Glutamatergic neuron (in vitro differentiated cells): ENCODE measurements around the gene GRIK3. TPM values are rescaled to one million over a fixed set of nuclear protein-coding genes. Genes with fewer than 3 reads are reported as not detected.
A peak's percentile ranks its signal among the peaks of the same experiment; 100 is the strongest.

Source experiments
- DNase-seq: peaks from one replicate; pipeline ENCODE4 v3.0.0; 2022
- H3K27ac Mint-ChIP-seq: one replicate; pipeline ENCODE4 v1.8.0; 2020; ENCODE audit warnings: mild to moderate bottlenecking, mixed read lengths, inconsistent platforms; ENCODE audit not compliant: unreplicated experiment
- H3K27me3 Mint-ChIP-seq: one replicate; pipeline ENCODE4 v1.8.0; 2020; ENCODE audit warnings: mild to moderate bottlenecking, moderate library complexity, mixed read lengths, inconsistent platforms; ENCODE audit not compliant: unreplicated experiment
- H3K36me3 Mint-ChIP-seq: one replicate; pipeline ENCODE4 v1.8.0; 2020; ENCODE audit warnings: mild to moderate bottlenecking, mixed read lengths, inconsistent platforms; ENCODE audit not compliant: unreplicated experiment
- H3K4me1 Mint-ChIP-seq: one replicate; pipeline ENCODE4 v1.8.0; 2020; ENCODE audit warnings: mild to moderate bottlenecking, low read depth, mixed read lengths, inconsistent platforms; ENCODE audit not compliant: unreplicated experiment
- H3K4me3 Mint-ChIP-seq: one replicate; pipeline ENCODE4 v1.8.0; 2020; ENCODE audit warnings: mild to moderate bottlenecking, mixed read lengths, inconsistent platforms; ENCODE audit not compliant: unreplicated experiment
- H3K9me3 Mint-ChIP-seq: one replicate; pipeline ENCODE4 v1.8.0; 2020; ENCODE audit warnings: mild to moderate bottlenecking, moderate library complexity, mixed read lengths, inconsistent platforms; ENCODE audit not compliant: unreplicated experiment
- total RNA-seq: library from RNA; stranded (reverse); fragmentation: NEBNext Ultra II Directional; extraction: Animal tissue kit (Norgen Biotek cat#: 25700); gene quantifications from one replicate; pipeline ENCODE4 v1.2.1, GENCODE V29; 2021; ENCODE audit not compliant: unreplicated experiment
- TF ChIP-seq, protein P1 (sequence below): fragments of 200-600 bp; sonication (generic); IDR thresholded peaks from one replicate; pipeline ENCODE4 v1.5.0; 2021; ENCODE audit not compliant: partially characterized antibody, unreplicated experiment

Gene GRIK3
- total RNA-seq, 1 donor from 2014 or later: 60.1 TPM

DNA sequence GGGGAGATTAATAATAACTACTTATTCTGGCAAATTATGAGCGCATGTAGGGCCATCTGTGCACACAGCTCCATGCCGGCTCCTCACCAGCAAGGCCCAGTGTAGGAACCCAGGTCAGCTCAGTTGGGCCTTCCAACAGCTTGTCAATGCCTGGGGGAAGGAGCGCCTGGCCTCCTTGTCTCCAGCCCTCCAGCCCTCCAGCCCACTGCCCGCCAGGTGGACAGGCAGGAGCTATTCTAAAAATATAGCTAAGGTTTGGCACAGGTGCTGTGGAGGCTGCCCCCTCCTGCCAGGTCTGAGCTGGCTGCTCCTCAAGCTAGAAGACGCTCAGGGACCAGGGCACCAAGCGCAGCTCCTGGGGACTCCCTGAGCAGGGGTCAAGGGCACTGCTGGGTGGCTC, 85.7 kb downstream of the GRIK3 start:
- TF ChIP-seq, protein P1, sequence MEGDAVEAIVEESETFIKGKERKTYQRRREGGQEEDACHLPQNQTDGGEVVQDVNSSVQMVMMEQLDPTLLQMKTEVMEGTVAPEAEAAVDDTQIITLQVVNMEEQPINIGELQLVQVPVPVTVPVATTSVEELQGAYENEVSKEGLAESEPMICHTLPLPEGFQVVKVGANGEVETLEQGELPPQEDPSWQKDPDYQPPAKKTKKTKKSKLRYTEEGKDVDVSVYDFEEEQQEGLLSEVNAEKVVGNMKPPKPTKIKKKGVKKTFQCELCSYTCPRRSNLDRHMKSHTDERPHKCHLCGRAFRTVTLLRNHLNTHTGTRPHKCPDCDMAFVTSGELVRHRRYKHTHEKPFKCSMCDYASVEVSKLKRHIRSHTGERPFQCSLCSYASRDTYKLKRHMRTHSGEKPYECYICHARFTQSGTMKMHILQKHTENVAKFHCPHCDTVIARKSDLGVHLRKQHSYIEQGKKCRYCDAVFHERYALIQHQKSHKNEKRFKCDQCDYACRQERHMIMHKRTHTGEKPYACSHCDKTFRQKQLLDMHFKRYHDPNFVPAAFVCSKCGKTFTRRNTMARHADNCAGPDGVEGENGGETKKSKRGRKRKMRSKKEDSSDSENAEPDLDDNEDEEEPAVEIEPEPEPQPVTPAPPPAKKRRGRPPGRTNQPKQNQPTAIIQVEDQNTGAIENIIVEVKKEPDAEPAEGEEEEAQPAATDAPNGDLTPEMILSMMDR: no peak
- Mint-ChIP-seq H3K4me1 (peaks cover 8% of the 10 kb centered on the region), H3K9me3 (peaks cover 6% of the 10 kb centered on the region), H3K4me3 (no peak overlapping the region), H3K27me3 (peaks cover 14% of the 10 kb centered on the region), H3K27ac (no peak overlapping the region), H3K36me3 (peaks cover 5% of the 10 kb centered on the region)
- no peak for DNase-seq

DNA sequence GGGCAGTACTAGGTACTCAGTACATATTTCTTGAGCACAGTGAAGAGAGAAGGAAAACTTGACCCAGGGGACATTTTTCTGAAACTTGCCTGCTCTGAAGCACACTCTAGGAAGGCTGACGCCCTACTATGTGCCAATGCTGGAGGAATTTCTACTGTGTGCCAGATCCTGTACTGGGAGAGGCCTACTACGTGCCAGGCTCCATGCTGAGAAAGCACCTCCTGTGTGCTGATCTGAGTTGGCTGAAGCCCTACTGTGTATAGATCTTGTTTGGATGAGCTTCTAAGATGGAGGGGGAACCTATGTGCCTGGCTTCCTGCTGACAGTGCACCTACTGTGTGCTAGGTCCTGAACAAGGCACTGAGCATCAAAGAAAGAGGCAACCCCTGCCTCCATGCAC, 86.2 kb downstream of the GRIK3 start:
- peaks cover 5% of the 10 kb centered on the region for H3K36me3 Mint-ChIP-seq
- H3K4me1 Mint-ChIP-seq: peaks cover 8% of the 10 kb centered on the region
- no peak for DNase-seq
- H3K4me3 Mint-ChIP-seq: no peak overlapping the region
- H3K27me3 Mint-ChIP-seq: peaks cover 14% of the 10 kb centered on the region
- peaks cover 6% of the 10 kb centered on the region for H3K9me3 Mint-ChIP-seq
- H3K27ac Mint-ChIP-seq: no peak overlapping the region
- TF ChIP-seq, protein P1: no peak

DNA sequence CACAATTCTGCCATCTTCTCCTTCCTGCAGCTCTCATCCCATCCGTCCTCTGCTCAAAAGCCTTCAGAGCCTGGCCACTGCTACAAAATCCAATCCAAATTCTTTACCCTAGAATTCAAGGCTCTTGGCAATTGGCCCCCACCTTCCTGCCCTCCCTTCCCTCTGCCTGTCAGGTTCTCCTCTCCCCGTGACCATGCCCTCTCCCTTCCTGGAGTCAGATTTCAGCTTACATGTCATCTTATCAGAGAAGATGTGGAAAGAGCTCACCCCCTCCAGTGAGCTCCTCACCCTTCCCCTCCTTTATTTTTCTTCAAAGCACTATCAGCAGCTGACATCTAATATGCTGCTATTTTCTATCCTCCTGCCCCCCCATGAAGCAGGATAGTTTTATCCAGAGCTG, 86.9 kb downstream of the GRIK3 start:
- Mint-ChIP-seq H3K4me3 (no peak overlapping the region), H3K4me1 (peaks cover 8% of the 10 kb centered on the region), H3K36me3 (peaks cover under 1% of the 10 kb centered on the region), H3K9me3 (peaks cover 4% of the 10 kb centered on the region), H3K27ac (no peak overlapping the region), H3K27me3 (peaks cover 10% of the 10 kb centered on the region)
- DNase-seq: no peak
- TF ChIP-seq, protein P1: no peak

DNA sequence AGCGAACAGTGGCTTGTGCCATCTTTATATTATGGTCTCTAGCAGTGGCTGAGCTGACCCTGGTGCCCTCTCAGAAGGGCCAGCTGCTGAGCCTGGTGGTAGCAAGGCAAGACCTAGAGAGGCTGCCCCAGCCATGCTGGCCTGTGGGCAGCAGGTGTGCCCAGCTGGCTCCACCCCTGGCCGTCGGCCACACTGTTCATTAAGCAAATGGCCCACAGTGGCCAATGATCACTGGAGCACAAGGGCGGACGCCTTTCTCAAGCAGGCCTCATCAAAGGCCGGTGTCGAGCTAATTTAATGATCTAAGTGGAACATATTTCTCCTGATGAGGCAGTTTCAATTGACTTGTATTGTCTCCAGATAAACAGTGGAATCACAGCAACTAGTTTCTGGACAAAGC, 89.4 kb downstream of the GRIK3 start:
- Mint-ChIP-seq H3K27me3 (peaks cover 10% of the 10 kb centered on the region), H3K9me3 (peaks cover 4% of the 10 kb centered on the region), H3K4me3 (no peak overlapping the region), H3K4me1 (peaks cover 2% of the 10 kb centered on the region), H3K36me3 (no peaks in the 10 kb centered on the region), H3K27ac (peak overlapping the region; percentile 5)
- DNase-seq: no peak
- TF ChIP-seq, protein P1: no peak

DNA sequence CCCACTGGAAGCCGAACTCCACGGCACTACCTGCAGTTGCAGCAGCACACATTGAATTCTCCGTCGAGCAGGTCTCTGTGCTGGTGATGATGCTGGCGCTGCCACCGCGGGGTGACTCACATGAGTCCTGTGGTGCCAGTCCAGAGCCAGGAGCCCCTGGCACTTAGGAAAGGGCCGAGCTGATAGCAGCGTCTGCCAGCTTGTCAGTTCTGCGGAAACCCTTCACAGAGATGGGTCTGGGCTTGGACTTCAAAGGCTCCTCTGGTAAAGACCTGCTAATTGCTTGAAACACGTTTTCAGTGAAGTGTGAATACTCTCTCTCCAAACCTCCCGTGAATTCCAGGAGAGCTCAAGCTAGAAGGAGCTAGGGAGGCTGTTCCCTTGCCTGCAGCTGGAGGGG, 92.2 kb downstream of the GRIK3 start:
- Mint-ChIP-seq H3K27me3 (peaks cover 7% of the 10 kb centered on the region), H3K4me3 (no peak overlapping the region), H3K9me3 (peaks cover 2% of the 10 kb centered on the region), H3K27ac (no peak overlapping the region), H3K4me1 (peaks cover 3% of the 10 kb centered on the region), H3K36me3 (no peaks in the 10 kb centered on the region)
- DNase-seq: no peak
- TF ChIP-seq, protein P1: no peak
